HFFc6 (cell line): ENCODE measurements around the gene CRISP3. TPM values are rescaled to one million over a fixed set of nuclear protein-coding genes. Genes with fewer than 3 reads are reported as not detected.

ENCODE experiments used
- DNase-seq: peaks from one replicate; pipeline ENCODE4 v3.0.0-alpha.2; 2018
- H3K27ac Mint-ChIP-seq: 2 replicates; pipeline ENCODE4 v1.8.0; 2020; ENCODE audit warnings: mild to moderate bottlenecking, mixed read lengths
- H3K27me3 Mint-ChIP-seq: 2 replicates; pipeline ENCODE4 v1.8.0; 2021; ENCODE audit warnings: mild to moderate bottlenecking, moderate library complexity, mixed read lengths; ENCODE audit not compliant: insufficient read depth
- H3K36me3 Mint-ChIP-seq: 2 replicates; pipeline ENCODE4 v1.8.0; 2021; ENCODE audit warnings: low read depth, mixed read lengths
- H3K4me1 Mint-ChIP-seq: 2 replicates; pipeline ENCODE4 v1.8.0; 2020; ENCODE audit warnings: low read depth, mixed read lengths
- H3K4me3 Mint-ChIP-seq: 2 replicates; pipeline ENCODE4 v1.8.0; 2020; ENCODE audit warnings: mild to moderate bottlenecking, moderate library complexity, mixed read lengths
- H3K9me3 Mint-ChIP-seq: 2 replicates; pipeline ENCODE4 v1.8.0; 2020; ENCODE audit warnings: mild to moderate bottlenecking, mixed read lengths
- total RNA-seq, 6 experiments: library from RNA; stranded (reverse); fragmentation: NEBNext Ultra II Directional; extraction: Animal tissue kit (Norgen Biotek cat#: 25700); gene quantifications; 2 replicates in 1 of 6; 3 replicates in 5 of 6; pipeline ENCODE4 v1.2.3, GENCODE V29; 2021
- TF ChIP-seq, protein P1 (sequence below): fragments of 200-600 bp; sonication (generic); IDR thresholded peaks from 2 replicates; pipeline ENCODE4 v1.5.0; 2021; ENCODE audit warnings: antibody characterized with exemption, mild to moderate bottlenecking

CRISP3 gene
- total RNA-seq, 6 experiments from 2014 or later = not detected

DNA sequence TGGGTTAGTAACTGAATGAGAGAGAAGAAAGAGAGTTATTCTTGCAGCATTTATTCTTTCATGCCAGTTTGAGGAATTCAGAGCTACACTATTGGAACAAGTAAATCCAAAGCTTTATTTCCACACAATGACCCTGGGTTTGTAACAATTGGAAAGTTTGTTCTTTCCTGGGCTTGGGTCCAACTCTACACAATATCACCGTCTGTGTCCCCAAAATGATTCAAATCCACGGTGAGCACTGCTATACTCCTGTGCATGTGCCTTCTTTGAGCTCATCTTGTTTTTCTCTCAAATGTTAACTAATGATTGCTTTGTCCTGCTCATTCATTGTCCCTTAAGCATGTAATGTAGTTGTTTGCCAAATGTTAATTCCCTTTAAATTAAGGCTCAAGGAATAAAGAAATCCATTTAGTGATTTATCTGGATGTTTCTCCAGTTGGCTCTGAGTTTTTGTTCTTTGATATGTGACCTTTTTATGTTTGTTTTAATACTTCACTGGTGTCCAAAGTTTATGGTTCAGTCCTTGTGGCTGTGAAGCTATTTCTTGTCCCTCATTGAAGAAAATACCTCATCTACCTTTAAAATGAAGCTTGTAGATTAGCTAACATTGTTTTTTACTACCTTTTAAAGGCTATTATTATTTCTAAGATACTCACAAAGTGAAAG is 20.5 kb upstream of the CRISP3 start:
- no peaks in the 10 kb centered on the region; the same call in 1 of the 2 replicates for H3K27me3 Mint-ChIP-seq
- TF ChIP-seq, protein P1, sequence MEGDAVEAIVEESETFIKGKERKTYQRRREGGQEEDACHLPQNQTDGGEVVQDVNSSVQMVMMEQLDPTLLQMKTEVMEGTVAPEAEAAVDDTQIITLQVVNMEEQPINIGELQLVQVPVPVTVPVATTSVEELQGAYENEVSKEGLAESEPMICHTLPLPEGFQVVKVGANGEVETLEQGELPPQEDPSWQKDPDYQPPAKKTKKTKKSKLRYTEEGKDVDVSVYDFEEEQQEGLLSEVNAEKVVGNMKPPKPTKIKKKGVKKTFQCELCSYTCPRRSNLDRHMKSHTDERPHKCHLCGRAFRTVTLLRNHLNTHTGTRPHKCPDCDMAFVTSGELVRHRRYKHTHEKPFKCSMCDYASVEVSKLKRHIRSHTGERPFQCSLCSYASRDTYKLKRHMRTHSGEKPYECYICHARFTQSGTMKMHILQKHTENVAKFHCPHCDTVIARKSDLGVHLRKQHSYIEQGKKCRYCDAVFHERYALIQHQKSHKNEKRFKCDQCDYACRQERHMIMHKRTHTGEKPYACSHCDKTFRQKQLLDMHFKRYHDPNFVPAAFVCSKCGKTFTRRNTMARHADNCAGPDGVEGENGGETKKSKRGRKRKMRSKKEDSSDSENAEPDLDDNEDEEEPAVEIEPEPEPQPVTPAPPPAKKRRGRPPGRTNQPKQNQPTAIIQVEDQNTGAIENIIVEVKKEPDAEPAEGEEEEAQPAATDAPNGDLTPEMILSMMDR = no peak
- no peak for DNase-seq
- H3K27ac Mint-ChIP-seq = no peak overlapping the region
- H3K36me3 Mint-ChIP-seq = no peaks in the 10 kb centered on the region
- H3K9me3 Mint-ChIP-seq = peaks cover 33% of the 10 kb centered on the region
- no peak overlapping the region for H3K4me3 Mint-ChIP-seq
- no peaks in the 10 kb centered on the region for H3K4me1 Mint-ChIP-seq

DNA sequence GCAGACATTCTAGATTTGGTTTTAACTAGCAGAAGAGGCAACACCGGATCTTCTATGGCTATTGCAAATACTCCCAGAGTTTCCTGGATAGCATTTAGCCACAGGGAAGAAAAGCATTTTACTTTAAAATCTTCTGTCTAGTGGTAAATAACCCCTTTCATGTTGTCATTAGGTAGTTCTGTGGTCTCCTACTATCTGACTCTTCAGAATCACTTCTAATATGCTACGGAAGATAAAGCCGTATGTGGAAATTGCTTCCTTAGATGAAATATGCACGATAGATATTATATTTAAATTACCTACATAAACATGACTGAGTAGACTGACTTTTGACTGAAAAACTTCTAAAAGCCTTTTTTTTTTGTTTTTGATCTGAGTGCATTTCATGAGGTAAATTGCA is 759 bp downstream of the CRISP3 start:
- Mint-ChIP-seq H3K27ac (no peak overlapping the region), H3K27me3 (no peaks in the 10 kb centered on the region; the same call in 1 of the 2 replicates), H3K4me3 (no peak overlapping the region), H3K36me3 (no peaks in the 10 kb centered on the region), H3K4me1 (no peaks in the 10 kb centered on the region), H3K9me3 (peaks cover 12% of the 10 kb centered on the region)
- TF ChIP-seq, protein P1 = no peak
- no peak for DNase-seq

DNA sequence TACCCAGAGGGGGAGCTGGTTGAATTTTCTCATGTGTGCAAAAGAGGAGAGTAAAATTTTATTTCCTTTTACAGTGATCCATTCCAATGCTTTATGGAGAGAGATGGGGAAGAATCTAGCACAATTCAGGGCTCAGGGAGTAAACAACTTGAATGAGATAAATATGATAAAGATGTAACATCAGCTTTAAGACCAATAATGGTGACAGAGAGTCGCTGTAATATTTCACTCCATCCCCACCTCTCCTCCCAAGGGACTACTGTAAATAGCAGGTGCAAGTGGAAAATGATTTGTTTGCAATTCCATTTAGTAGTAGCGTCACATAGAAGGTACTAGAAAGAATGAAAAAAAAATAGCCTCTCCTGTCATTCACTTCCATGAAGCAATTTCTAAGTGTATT is 4.8 kb downstream of the CRISP3 start:
- Mint-ChIP-seq H3K4me1 (no peaks in the 10 kb centered on the region), H3K4me3 (no peak overlapping the region), H3K27ac (no peak overlapping the region), H3K36me3 (no peaks in the 10 kb centered on the region), H3K27me3 (no peaks in the 10 kb centered on the region), H3K9me3 (peaks cover 4% of the 10 kb centered on the region; the same call in 1 of the 2 replicates)
- no peak for DNase-seq
- TF ChIP-seq, protein P1 = no peak

DNA sequence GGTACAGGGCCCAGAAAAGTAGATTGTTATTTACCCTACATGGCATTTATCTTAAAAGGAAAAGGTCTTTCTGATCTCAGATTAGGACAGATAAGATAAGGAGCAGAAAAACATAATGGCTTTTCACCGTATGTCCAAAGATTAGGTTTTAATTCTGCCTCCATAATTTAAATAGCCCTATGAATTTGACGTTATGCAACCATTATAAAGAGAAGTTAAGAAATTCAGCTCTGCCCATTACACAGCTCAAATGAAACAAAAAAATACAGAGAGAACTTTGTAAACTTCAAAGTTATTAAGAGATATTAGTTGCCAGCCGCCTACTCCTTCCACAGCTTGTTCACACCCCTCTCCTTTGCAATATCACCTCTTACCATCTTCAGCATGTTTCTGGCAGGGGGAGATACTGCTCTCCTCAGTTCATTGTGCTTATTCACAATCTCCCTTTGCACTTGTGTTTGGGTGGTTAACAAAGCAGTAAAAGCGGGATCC is 8.1 kb downstream of the CRISP3 start:
- Mint-ChIP-seq H3K27ac (no peak overlapping the region), H3K27me3 (no peaks in the 10 kb centered on the region), H3K4me1 (no peaks in the 10 kb centered on the region), H3K9me3 (peaks cover 16% of the 10 kb centered on the region), H3K36me3 (no peaks in the 10 kb centered on the region), H3K4me3 (no peak overlapping the region)
- DNase-seq = no peak
- TF ChIP-seq, protein P1 = no peak

DNA sequence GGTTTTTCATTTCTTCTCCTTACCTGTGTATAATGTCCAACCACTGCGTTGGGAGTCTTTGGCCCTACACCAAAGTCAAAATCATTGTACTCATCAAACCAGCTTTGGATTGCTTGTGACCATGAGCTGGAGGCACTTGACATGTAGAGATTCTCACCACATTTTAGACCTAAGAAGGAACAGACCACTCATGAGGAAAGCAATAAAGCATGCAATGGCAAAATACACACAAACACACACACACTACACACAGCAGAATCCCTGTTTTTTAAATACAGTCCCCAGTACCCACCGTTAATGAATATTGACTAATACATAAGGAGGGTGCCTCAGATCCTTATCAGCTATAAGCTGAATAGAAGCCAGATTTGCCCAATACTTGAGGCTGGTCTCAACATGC is 10.5 kb downstream of the CRISP3 start:
- TF ChIP-seq, protein P1 = no peak

More for the DNA sequence above, 10.5 kb downstream of the CRISP3 start:
- Mint-ChIP-seq H3K27me3 (no peaks in the 10 kb centered on the region), H3K4me1 (no peaks in the 10 kb centered on the region), H3K27ac (no peak overlapping the region), H3K4me3 (no peak overlapping the region), H3K36me3 (no peaks in the 10 kb centered on the region), H3K9me3 (peaks cover 24% of the 10 kb centered on the region)
- DNase-seq = no peak
